AG09309 (cell line): ENCODE data around the gene NUP54.

Experiments
- DNase-seq: peaks from one replicate; pipeline ENCODE4 v3.0.0-alpha.2; 2010; ENCODE audit warnings: low read depth
- H3K4me3 ChIP-seq: 2 replicates; pipeline ENCODE4 v1.5.1; 2011; ENCODE audit warnings: mild to moderate bottlenecking, low read depth, low read length, moderate library complexity; ENCODE audit not compliant: control insufficient read depth
- TF ChIP-seq, protein P1 (sequence below): IDR thresholded peaks from 2 replicates; pipeline ENCODE4 v1.5.1; 2011; ENCODE audit warnings: mild to moderate bottlenecking, low read depth, low read length, inconsistent platforms; ENCODE audit not compliant: insufficient read depth, control insufficient read depth; ENCODE audit errors: missing control alignments

Gene NUP54

GRCh38 chr4:76072760-76073159, 75.4 kb downstream of the NUP54 start:
- no peak for DNase-seq
- TF ChIP-seq, protein P1, sequence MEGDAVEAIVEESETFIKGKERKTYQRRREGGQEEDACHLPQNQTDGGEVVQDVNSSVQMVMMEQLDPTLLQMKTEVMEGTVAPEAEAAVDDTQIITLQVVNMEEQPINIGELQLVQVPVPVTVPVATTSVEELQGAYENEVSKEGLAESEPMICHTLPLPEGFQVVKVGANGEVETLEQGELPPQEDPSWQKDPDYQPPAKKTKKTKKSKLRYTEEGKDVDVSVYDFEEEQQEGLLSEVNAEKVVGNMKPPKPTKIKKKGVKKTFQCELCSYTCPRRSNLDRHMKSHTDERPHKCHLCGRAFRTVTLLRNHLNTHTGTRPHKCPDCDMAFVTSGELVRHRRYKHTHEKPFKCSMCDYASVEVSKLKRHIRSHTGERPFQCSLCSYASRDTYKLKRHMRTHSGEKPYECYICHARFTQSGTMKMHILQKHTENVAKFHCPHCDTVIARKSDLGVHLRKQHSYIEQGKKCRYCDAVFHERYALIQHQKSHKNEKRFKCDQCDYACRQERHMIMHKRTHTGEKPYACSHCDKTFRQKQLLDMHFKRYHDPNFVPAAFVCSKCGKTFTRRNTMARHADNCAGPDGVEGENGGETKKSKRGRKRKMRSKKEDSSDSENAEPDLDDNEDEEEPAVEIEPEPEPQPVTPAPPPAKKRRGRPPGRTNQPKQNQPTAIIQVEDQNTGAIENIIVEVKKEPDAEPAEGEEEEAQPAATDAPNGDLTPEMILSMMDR, result no peak
- no peak overlapping the region for H3K4me3 ChIP-seq

DNA sequence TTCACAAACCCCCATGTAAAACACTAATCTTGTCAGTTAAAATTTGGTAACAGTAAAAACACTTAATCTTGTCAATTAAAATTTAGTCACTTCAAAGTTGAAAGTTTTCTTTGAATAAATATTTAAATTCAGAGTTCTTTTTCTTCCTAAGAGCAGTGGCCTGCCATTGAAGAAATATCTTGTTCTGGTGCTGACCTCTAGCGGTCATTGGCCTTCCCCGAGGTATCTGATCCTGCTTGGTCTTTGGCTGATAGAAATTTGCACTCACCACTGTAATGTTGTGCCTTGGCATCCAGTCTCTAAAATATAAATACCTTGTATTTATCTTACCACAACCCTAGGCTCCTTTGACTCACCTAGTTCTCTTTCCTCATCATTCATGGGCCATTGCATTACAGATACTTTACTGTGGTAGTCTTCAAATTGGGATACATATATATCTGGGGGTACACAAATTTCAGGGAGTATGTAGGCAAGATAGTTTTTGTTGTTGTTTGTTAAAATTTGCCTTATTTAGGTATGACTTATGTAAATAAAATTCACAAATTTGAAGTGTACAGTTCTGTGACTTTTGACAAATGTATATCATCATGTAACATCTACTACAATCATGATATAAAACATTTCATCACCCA, 80.4 kb downstream of the NUP54 start:
- TF ChIP-seq, protein P1, result peak; percentile 84
- peak; percentile 28 for DNase-seq
- no peak overlapping the region for H3K4me3 ChIP-seq

GRCh38 chr4:76066546-76066945, 81.7 kb downstream of the NUP54 start:
- no peak overlapping the region for H3K4me3 ChIP-seq
- TF ChIP-seq, protein P1, result no peak

More at GRCh38 chr4:76066546-76066945, 81.7 kb downstream of the NUP54 start:
- DNase-seq, result no peak
